ENCODE data around the gene SLC13A4.

SLC13A4 gene

DNA sequence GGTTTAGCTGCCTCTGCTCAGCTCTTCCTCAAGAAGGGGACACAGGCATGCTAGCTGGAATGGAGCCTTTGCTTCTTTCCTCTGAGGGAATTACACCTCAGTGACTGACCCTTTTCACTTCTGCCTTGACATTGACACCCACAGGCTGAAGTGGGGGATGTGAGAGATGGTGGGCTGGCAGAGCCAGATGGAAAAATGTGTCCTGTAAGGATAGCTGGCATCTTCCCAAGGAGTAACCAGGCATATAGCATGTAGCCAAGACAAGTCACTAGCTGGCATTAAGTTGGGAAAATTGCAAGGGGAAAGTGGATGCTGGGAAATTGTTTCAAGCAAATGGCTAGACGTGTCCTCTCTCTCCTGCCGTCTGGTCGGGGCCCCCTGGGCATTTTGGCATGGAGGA lies 45.8 kb downstream of the SLC13A4 start:
- CTCF ChIA-PET, result no interaction called here
- H3K27ac ChIP-seq, result peak overlapping the region; percentile 81
- POLR2A ChIA-PET (ENCODE audit: low non-redundant PET), result interaction anchor here (0.6 kb wide), 1 partner anchor 62 kb away, joined by 4 read pairs; no protein-coding TSS in a partner anchor
- TF ChIP-seq, protein P1, sequence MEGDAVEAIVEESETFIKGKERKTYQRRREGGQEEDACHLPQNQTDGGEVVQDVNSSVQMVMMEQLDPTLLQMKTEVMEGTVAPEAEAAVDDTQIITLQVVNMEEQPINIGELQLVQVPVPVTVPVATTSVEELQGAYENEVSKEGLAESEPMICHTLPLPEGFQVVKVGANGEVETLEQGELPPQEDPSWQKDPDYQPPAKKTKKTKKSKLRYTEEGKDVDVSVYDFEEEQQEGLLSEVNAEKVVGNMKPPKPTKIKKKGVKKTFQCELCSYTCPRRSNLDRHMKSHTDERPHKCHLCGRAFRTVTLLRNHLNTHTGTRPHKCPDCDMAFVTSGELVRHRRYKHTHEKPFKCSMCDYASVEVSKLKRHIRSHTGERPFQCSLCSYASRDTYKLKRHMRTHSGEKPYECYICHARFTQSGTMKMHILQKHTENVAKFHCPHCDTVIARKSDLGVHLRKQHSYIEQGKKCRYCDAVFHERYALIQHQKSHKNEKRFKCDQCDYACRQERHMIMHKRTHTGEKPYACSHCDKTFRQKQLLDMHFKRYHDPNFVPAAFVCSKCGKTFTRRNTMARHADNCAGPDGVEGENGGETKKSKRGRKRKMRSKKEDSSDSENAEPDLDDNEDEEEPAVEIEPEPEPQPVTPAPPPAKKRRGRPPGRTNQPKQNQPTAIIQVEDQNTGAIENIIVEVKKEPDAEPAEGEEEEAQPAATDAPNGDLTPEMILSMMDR (conservative IDR thresholded peaks at IDR 0.05; ENCODE audit: low read depth), result no peak
- no peak for DNase-seq (ENCODE audit: low spot score)

DNA sequence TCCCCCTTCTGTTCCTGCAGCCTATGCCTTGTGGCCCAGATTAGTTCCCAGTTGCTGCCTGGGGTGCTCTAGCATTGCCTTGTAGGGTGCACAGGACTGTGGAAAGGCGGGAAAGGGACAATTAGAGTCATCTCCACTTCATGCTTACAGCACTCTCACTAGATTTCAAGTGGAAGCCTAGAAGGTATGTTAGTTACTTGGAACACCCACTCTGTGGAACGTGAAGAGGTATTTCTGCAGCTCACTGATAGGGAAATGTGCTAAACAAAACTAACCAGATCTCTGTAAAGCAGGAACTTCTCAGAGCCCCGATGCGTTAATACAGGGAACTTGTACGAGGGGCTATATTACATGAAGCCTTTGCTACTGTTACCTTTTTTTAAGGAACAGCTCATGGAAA lies 46.2 kb downstream of the SLC13A4 start:
- ChIA-PET POLR2A (ENCODE audit: low non-redundant PET) (interaction anchor here (0.6 kb wide), 1 partner anchor 63 kb away, joined by 4 read pairs; no protein-coding TSS in a partner anchor), CTCF (no interaction called here)
- H3K27ac ChIP-seq, result peak overlapping the region; percentile 81
- no peak for DNase-seq (ENCODE audit: low spot score)
- TF ChIP-seq, protein P1 (conservative IDR thresholded peaks at IDR 0.05; ENCODE audit: low read depth), result no peak

DNA sequence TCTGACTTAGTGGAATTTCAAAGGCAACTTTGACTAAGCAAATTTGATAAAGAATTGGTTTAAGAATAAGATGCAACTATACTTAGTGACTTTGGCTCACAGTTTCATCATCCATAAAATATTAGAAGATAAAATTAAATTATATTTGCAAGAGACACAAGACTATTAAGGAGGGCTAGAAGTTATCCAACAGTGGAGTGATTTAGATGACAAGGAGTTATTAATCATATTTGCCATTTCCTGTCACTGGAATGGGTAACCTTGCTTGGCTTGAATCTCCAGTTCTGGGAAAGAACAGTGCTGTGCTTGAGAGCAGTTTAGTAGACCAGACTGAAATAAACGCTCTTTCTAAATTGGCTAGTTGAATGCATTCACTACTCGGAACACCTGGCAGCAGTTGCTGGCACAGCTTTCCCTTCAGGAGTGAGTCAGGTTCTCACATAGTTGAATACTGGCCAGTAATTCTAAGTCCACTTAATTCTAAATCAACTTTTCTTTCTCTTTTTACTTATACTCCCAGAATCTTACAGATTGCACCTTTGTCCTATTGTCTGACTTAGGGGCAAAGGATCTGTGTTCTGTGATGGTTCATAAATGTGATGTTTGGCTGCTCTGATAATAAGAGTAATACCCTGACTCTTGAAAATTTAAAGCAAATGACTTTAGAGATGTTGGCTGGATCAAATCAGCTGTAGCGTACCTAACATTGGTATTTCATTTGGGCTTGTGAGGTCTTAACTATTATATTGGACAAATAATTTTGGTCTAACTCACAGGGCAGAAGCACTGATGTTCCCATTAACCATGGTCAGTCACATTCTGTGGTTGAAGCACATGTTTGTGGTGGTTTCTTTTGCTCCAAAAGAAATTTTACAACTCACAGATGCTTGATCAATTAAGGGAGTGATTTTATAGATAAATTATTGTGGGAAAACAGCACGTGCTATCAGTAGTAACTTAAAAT lies 49.1 kb downstream of the SLC13A4 start:
- TF ChIP-seq, protein P1 (conservative IDR thresholded peaks at IDR 0.05; ENCODE audit: low read depth), result no peak
- CTCF ChIA-PET, result interaction anchor here (0.6 kb wide), 1 partner anchor 8 kb away, joined by 3 read pairs; no protein-coding TSS in a partner anchor
- no peak overlapping the region for H3K27ac ChIP-seq
- peak; percentile 63 for DNase-seq (ENCODE audit: low spot score)
- POLR2A ChIA-PET (ENCODE audit: low non-redundant PET), result no interaction called here

DNA sequence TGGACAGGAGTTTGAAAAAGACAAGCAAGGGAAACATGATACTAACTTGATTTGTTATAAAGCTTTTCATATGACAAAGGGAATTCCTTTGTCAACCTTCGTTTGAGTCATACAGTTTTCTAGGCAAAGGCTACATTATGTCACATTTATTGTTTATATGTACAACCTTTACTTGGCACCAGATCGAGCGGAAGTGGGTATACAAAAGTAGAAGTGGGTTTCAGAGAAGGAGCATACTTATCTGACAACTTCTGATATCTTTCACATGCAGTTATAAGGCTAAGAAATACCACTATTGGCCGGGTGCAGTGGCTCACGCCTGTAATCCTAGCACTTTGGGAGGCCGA lies 54.7 kb downstream of the SLC13A4 start:
- CTCF ChIA-PET, result interaction anchor here (0.6 to 1.3 kb wide), 5 partner anchors 11 to 335 kb away, joined by 3 to 5 read pairs (median 5); partner anchors contain the start of gene STMP1
- DNase-seq (ENCODE audit: low spot score), result no peak
- TF ChIP-seq, protein P1 (conservative IDR thresholded peaks at IDR 0.05; ENCODE audit: low read depth), result no peak
- POLR2A ChIA-PET (ENCODE audit: low non-redundant PET), result interaction anchor here (0.6 kb wide), 1 partner anchor 318 kb away, joined by 3 read pairs; no protein-coding TSS in a partner anchor
- peak overlapping the region; percentile 33; the same call in 1 of the 2 replicates for H3K27ac ChIP-seq

DNA sequence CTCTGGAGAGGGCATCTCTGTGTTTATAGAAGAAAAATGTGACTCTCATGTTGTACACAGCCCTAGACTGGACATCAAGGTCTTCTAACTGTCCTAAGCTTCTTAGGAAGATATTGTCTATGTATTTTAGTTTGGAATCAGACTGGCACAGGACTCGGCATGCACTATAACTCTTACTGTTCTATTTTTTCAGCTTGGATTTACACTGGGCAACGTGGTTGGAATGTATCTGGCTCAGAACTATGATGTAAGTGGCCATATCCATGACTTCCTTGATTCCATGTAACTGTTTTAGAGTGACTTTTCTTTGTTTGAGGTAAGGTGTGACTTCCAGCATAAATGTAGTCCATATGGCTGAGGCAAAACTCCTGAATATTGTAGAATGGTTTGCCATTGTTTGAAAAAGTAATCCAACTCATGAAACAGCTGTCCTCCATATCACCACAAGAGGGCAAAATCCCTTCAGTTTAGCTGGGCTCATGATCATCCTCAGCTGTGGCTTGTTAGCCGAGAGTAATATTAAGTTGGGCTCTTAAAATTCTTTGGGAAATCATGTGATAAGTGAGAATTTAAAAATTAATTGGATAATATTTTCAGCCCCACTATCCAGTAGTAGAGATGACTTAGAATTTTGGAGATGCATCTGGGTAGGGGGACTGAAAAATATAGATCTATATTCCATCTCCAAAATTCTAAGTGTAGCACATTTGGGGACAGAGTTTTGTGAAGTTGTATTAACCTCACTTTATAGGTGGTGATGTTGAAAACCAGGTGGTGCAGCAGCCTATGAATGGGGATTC lies 55.2 kb downstream of the SLC13A4 start:
- ChIA-PET CTCF (interaction anchor here (0.6 to 1.3 kb wide), 6 partner anchors 10 to 391 kb away, joined by 3 to 5 read pairs (median 4); partner anchors contain the start of gene STMP1), POLR2A (ENCODE audit: low non-redundant PET) (interaction anchor here (0.6 kb wide), 1 partner anchor 319 kb away, joined by 3 read pairs; no protein-coding TSS in a partner anchor)
- no peak overlapping the region for H3K27ac ChIP-seq
- peak; percentile 55 for DNase-seq (ENCODE audit: low spot score)
- TF ChIP-seq, protein P1 (conservative IDR thresholded peaks at IDR 0.05; ENCODE audit: low read depth), result peak; percentile 93

DNA sequence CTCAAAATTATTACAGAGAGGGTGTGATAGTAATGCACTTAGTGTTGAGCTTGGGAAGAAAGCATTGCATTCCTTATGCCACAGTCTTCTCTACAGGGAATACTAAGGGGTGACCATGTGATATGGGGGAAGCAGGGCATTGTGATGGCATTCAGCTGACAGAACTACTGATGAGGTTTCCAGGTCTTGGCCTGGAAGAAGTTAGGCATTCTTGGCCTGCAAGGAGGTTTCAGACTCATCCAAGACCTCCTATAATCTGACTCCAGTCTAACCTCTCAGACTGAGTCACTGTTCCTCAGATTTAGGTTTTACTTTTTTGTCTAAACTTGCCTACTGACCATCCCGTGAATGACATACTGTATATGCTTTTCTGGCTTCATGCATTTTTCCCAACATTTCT lies 57.8 kb downstream of the SLC13A4 start:
- ChIA-PET CTCF (no interaction called here), POLR2A (ENCODE audit: low non-redundant PET) (no interaction called here)
- no peak overlapping the region for H3K27ac ChIP-seq
- TF ChIP-seq, protein P1 (conservative IDR thresholded peaks at IDR 0.05; ENCODE audit: low read depth), result no peak
- peak; percentile 64 for DNase-seq (ENCODE audit: low spot score)

Data from RWPE1 (cell line).